HepG2 (cell line): ENCODE results near the gene SLC29A1. TPM values are rescaled to one million over a fixed set of nuclear protein-coding genes. Genes with fewer than 3 reads are reported as not detected.

ENCODE experiments used
- ATAC-seq: fragments of 200-7000 bp; cut with Tn5 transposase; 3 replicates; pipeline ENCODE4 v1.9.1; 2020; ENCODE audit warnings: mild to moderate bottlenecking, moderate library complexity
- BruUV-seq: library from RNA; stranded (reverse); fragments of 400-500 nt; replicated peaks from 2 replicates; lab custom pipeline; 2021; lab: Mats Ljungman, UMichigan
- CTCF ChIA-PET: fragments of 300-600 bp; formaldehyde crosslinking; extraction: SDS; loops from one replicate; lab custom pipeline; 2021; ENCODE audit warnings: low total read pairs, inconsistent platforms, low intra/inter-chr PET ratio; lab: Yijun Ruan, JAX
- POLR2A ChIA-PET: fragments of 350-600 bp; sonication (Branson Sonifier 250); formaldehyde crosslinking; loops from one replicate; lab custom pipeline; 2020; ENCODE audit warnings: antibody characterized with exemption, inconsistent platforms; lab: Yijun Ruan, JAX
- DNase-seq: peaks from one replicate; pipeline ENCODE4 v3.0.0-alpha.2; 2015; ENCODE audit warnings: low spot score
- FAIRE-seq: peaks from 3 replicates; lab custom pipeline; 2011; peaks lifted over from hg19 to GRCh38; lab: Jason Lieb, UNC
- H2AFZ ChIP-seq: one replicate; pipeline ENCODE4 v1.6.1; 2011; ENCODE audit warnings: low read length, inconsistent platforms
- H3K27ac ChIP-seq: fragments of 300-600 bp; 3 replicates; pipeline ENCODE4 v1.8.0; 2011; ENCODE audit warnings: mixed run types, mild to moderate bottlenecking, mixed read lengths, low read length, inconsistent platforms; ENCODE audit not compliant: insufficient read depth; ENCODE audit errors: extremely low read length
- H3K27me3 ChIP-seq, 2 experiments: fragments of 200-600 bp in 1 of 2; 2 replicates in 1 of 2; 3 replicates in 1 of 2; pipeline versions ENCODE4 v1.6.0 to v1.8.0; 2011; ENCODE audit warnings: low read length in 2 of 2, mild to moderate bottlenecking in 2 of 2, moderate library complexity in 2 of 2, inconsistent platforms in 1 of 2; ENCODE audit not compliant: insufficient read depth in 2 of 2, control insufficient read depth in 1 of 2
- H3K36me3 ChIP-seq, 2 experiments: fragments of 200-600 bp in 1 of 2; replicated peaks in 1 of 2; 2 replicates in 1 of 2; 3 replicates in 1 of 2; pipeline versions ENCODE4 v1.5.1 to v1.8.0; 2011; ENCODE audit warnings: low read length in 2 of 2, inconsistent platforms in 1 of 2; ENCODE audit not compliant: insufficient read depth in 2 of 2, control insufficient read depth in 1 of 2
- H3K4me1 ChIP-seq: 2 replicates; pipeline ENCODE4 v1.5.1; 2012; ENCODE audit warnings: low read length, inconsistent platforms; ENCODE audit not compliant: insufficient read depth
- H3K4me2 ChIP-seq: 2 replicates; pipeline ENCODE4 v1.6.0; 2011; ENCODE audit warnings: low read depth, low read length, inconsistent platforms
- H3K4me3 ChIP-seq, 3 experiments: fragments of 200-600 bp in 1 of 3; sonication (generic), shearing (Covaris generic) in 1 of 3; replicated peaks in 1 of 3; 2 replicates each; pipeline ENCODE4 v1.5.1; 2011 to 2016; ENCODE audit warnings: low read length in 3 of 3, inconsistent platforms in 2 of 3, low read depth in 2 of 3, mild to moderate bottlenecking in 2 of 3, control low read depth in 1 of 3, mixed read lengths in 1 of 3; ENCODE audit not compliant: insufficient read depth in 1 of 3
- H3K79me2 ChIP-seq: one replicate; pipeline ENCODE4 v1.6.1; 2011; ENCODE audit warnings: low read length, inconsistent platforms; ENCODE audit not compliant: insufficient read depth
- H3K9ac ChIP-seq: 2 replicates; pipeline ENCODE4 v1.6.0; 2011; ENCODE audit warnings: mild to moderate bottlenecking, low read depth, low read length, inconsistent platforms; ENCODE audit not compliant: insufficient read depth
- H3K9me3 ChIP-seq: 2 replicates; pipeline ENCODE4 v1.5.1; 2012; ENCODE audit warnings: mild to moderate bottlenecking, low read length
- H4K20me1 ChIP-seq: 2 replicates; pipeline ENCODE4 v1.6.0; 2011; ENCODE audit warnings: inconsistent platforms, mild to moderate bottlenecking, low read length, moderate library complexity; ENCODE audit not compliant: insufficient read depth
- CBX5 ChIP-seq: sonication (generic); formaldehyde crosslinking; IDR thresholded peaks from 2 replicates; pipeline ENCODE4 v1.4.0; 2020; ENCODE audit warnings: missing genetic modification reagents, borderline replicate concordance
- GZF1 ChIP-seq: sonication (generic); formaldehyde crosslinking; IDR thresholded peaks from 2 replicates; pipeline ENCODE4 v1.5.1; 2020; ENCODE audit warnings: mild to moderate bottlenecking, missing genetic modification reagents
- SOX5 ChIP-seq: IDR thresholded peaks from 2 replicates; pipeline ENCODE4 v1.6.1; 2016; ENCODE audit warnings: borderline replicate concordance
- ZFP62 ChIP-seq: sonication (generic); formaldehyde crosslinking; IDR thresholded peaks from 2 replicates; pipeline ENCODE4 v1.4.0; 2020; ENCODE audit warnings: missing genetic modification reagents
- ZNF121 ChIP-seq: sonication (generic); formaldehyde crosslinking; IDR thresholded peaks from 2 replicates; pipeline ENCODE4 v1.5.0; 2020; ENCODE audit warnings: mild to moderate bottlenecking, missing genetic modification reagents
- ZNF431 ChIP-seq: sonication (generic); formaldehyde crosslinking; IDR thresholded peaks from 2 replicates; pipeline ENCODE4 v1.9.0; 2022; ENCODE audit warnings: missing genetic modification reagents, low read depth, mild to moderate bottlenecking, borderline replicate concordance
- WGBS: methylation state at CpG from one replicate; pipeline ENCODE4 v1.1.6; 2017; ENCODE audit warnings: low lambda C conversion rate; 5-methylcytosine and 5-hydroxymethylcytosine counted together
- in situ Hi-C: cut with HindIII; loops from 2 replicates; pipeline ENCODE4 v1.10.0; 2017; ENCODE audit warnings: low pct_unique_long_range_greater_than_20kb; ENCODE audit not compliant: extremely low pct_ligation_motif_present
- intact Hi-C: fragments of 100-400 bp; cut with micrococcal nuclease; formaldehyde crosslinking; loops from one replicate; pipeline ENCODE4 v1.10.0; 2022; ENCODE audit not compliant: unreplicated experiment
- polyA plus RNA-seq, 8 experiments: library from polyadenylated mRNA; depleted of rRNA in 3 of 8; stranded (reverse) in 7 of 8; unstranded in 1 of 8; fragments of >200 nt; fragmentation: Illumina TruSeq in 4 of 8; extraction: Trizol in 4 of 8; gene quantifications; 2 replicates each; pipeline versions ENCODE4 v1.2.1 to v1.2.3, GENCODE V29; 2011 to 2016; ENCODE audit warnings: low read depth in 4 of 8, missing spikeins in 1 of 8, mixed read lengths in 1 of 8; ENCODE audit not compliant: insufficient read depth in 1 of 8
- total RNA-seq, 5 experiments: library from RNA; depleted of rRNA; stranded (reverse); fragments of >200 nt; fragmentation: Illumina TruSeq; extraction: Trizol; gene quantifications; 2 replicates each; pipeline ENCODE4 v1.2.3, GENCODE V29; 2016; ENCODE audit warnings: low read depth in 1 of 5
- TF ChIP-seq, protein P1 (sequence below): sonication (generic); formaldehyde crosslinking; IDR thresholded peaks from 2 replicates; pipeline ENCODE4 v1.4.0; 2020; ENCODE audit warnings: mild to moderate bottlenecking, missing genetic modification reagents

The SLC29A1 gene
- total and polyA plus RNA-seq, 2 of the 13 experiments (the other 11 are each of a cell fraction or from before 2014, with no cell fraction given), result 43.2 to 106 TPM

DNA sequence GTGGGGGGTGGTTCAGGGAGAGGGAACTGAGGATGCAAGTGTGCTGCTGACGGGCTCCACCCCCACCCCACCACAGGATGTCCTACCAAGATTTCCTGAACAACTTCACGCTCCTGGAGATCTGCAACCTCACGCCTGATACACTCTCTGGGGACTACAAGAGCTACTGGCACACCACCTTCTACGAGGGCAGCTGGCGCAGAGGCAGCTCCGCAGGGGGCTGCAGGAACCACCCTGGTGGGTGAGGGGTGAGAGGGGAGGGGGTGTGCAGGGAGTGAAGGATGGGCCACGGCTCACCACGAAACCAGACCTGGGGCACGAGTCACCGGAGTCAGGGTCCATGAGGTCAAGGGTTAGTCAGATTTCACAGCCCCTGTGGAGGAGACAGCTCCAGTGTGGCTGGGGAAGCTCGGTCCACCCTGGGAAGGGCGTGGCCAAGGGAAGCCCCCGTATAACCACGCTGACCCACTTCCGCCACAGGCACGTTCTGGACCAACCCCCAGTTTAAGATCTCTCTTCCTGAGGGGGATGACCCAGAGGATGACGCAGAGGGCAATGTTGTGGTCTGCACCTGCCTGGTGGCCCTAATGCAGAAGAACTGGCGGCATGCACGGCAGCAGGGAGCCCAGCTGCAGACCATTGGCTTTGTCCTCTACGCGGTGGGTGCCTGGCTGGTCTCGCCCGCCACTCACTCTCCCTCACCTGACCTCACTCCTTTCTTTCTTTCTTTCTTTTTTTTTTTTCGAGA is 46.5 kb upstream of the SLC29A1 start (continued):
- TF ChIP-seq ZNF431 (CRISPR knock-in tag), result no peak
- TF ChIP-seq, protein P1, sequence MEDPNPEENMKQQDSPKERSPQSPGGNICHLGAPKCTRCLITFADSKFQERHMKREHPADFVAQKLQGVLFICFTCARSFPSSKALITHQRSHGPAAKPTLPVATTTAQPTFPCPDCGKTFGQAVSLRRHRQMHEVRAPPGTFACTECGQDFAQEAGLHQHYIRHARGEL, result 0 out of 2 replicates have a peak, but pooled peaks have one; percentile 22

DNA sequence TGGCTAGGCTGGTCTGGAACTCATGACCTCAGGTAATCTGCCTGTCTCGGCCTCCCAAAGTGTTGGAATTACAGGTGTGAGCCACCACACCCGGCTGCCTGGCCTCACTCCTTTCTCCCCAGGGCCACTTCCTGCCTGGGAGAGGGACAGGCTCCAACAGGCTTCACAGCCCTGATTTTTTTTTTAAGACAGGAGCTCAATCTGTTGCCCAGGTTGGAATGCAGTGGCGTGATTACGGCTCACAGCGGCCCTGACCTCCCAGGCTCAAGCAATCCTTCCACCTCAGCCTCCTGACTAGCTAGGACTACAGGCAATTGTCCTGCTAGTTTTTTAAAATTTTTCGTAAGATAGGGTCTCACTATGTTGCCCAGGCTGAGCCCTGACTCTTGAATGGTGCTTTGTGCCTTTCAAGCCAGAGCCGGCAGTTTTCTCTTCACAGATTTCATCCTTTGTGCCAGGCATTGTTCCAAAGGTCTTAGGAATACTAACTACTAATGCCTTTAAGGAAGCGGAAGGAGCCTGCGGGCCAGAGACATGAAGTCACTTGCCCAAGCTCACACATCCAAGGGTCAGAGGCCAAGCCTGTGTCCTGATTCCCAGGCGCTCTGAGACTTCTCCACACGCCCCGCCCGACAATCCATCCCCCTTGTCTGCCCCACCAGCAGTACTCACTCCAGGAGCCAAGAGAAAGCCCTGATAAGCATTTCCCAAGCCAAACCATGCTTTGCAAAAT is 45.5 kb upstream of the SLC29A1 start:
- H3K4me2 ChIP-seq, result no peak overlapping the region
- no peak overlapping the region for H3K4me3 ChIP-seq
- H3K79me2 ChIP-seq, result no peaks in the 10 kb centered on the region
- no peak for DNase-seq
- intact Hi-C loops, result no loop called here
- ATAC-seq, result peak; percentile 4; the same call in 2 of the 3 replicates
- H4K20me1 ChIP-seq, result no peaks in the 10 kb centered on the region
- no TSS peak for BruUV-seq
- no peaks in the 10 kb centered on the region for H3K36me3 ChIP-seq
- H2AFZ ChIP-seq, result no peak overlapping the region
- ChIA-PET POLR2A (interaction anchor here (1.0 to 3.3 kb wide), 4 partner anchors 30 to 79 kb away, joined by 3 to 14 read pairs (median 8); partner anchors contain the start of genes HSP90AB1 and SLC35B2), CTCF (no interaction called here)
- no peak for TF ChIP-seq SOX5 (CRISPR knock-in tag)
- TF ChIP-seq ZFP62 (CRISPR knock-in tag), result no peak
- TF ChIP-seq GZF1, result no peak
- no peak for TF ChIP-seq CBX5 (CRISPR knock-in tag)
- TF ChIP-seq ZNF121 (CRISPR knock-in tag), result peak; percentile 88
- no peaks in the 10 kb centered on the region for H3K9me3 ChIP-seq
- in situ Hi-C loops, result no loop called here
- no peak overlapping the region for H3K27ac ChIP-seq
- H3K9ac ChIP-seq, result no peak overlapping the region
- peaks cover 0 to 10% of the 10 kb centered on the region in 2 experiments; a peak in 1 of 5 replicates for H3K27me3 ChIP-seq
- H3K4me1 ChIP-seq, result peaks cover 61% of the 10 kb centered on the region
- 24% methylated on average over 13 of the region's 13 CpGs for whole genome bisulfite sequencing
- no peak for FAIRE-seq
